T-helper 22 cell (primary cell): ENCODE measurements around the gene ERAS.
"Not testable (repeated sequence)": the region's sequence is repeated elsewhere in the genome, so short reads cannot be mapped to it uniquely, and the experiment has no call there.

Experiments used
- DNase-seq: peaks from one replicate; pipeline ENCODE4 v3.0.0-alpha.2; 2020; ENCODE audit warnings: low read depth

Gene ERAS

DNA sequence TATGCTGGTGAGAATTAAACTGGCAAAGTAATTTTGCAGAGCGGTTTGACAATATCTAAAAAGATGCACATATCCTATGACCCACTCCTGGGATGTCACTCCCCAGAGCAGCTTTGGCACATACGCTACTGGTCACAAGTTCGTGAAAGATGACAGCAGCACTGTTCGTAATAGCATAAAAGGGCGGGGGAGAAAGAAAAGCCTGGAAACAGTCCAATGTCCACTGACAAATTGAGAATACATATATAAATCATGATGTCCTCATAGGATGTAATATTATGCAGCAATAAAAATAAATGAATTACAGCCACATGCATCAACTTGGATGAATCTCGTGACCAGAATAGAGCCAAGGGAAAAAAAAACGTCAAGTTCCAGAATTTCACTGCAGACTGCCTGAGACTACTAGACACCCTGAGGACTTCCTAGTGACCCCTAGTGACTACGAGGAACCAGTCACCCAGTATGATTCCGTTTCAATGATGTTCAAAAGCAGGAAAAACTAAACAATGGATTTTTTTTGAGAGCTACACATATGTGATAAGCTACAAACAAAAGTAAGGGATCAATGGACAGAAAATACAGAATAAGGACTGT is 7.3 kb downstream of the ERAS start:
- DNase-seq: no peak

DNA sequence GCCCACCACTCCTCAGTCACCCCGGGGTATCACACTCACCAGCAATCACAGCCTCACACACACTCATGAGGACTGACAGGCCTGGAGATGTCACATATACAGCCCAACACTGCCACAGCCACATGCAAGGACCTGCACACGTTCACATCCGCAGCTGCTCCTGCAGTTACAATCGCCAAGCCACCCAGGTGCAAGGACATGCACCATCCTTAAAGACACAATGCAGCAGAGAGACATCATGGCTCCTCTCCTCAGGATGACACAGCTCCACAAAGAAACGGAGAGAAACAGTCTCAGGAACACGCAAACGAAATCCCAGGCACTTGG is 8.0 kb downstream of the ERAS start:
- DNase-seq: no peak

DNA sequence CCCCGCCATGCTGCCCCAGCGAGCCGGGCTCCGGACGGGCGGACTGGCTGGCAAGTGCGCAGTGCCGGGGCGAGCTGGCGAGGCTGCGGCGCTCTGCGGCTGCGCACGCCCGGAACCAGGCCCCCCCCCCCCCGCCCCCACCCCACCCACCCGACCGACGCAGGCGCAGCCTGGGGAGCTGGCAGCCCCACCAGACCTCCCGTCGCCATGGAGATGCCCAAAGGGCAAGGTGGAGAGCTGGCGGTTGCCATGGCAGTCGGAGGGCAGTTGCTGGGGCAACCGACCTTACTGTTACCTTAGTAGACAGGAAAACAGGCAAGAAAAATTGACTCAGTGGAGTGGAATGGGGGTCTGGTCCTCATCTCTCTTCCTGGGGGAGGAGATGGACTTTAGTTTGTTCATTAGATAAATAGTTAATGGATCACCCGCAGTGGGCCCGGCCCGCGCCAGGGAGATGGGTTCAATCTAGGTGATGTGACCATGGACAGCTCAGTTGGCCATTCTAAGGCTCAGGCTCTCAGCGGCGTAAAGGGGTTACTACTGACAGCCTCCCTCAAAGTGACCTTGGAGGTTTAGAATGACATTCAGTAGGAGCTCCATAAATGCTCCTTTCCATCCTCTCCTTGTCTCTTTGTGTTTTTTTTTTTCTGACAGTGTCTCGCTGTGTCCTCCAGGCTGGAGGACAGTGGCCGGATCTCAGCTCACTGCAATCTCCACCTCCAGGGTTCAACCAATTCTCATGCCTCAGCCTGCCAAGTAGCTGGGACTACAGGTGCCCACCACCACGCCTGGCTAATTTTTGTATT is 9.4 kb downstream of the ERAS start, which contains the start of gene PCSK1N:
PCSK1N (minus strand) TSS at position 87 of the 806 bp plus-strand sequence; CDS start at position 9, 78 bp downstream.
- DNase-seq: peak; percentile 37

GRCh38 chrX:48839686-48840085 is 13.4 kb downstream of the ERAS start:
- DNase-seq: no peak

DNA sequence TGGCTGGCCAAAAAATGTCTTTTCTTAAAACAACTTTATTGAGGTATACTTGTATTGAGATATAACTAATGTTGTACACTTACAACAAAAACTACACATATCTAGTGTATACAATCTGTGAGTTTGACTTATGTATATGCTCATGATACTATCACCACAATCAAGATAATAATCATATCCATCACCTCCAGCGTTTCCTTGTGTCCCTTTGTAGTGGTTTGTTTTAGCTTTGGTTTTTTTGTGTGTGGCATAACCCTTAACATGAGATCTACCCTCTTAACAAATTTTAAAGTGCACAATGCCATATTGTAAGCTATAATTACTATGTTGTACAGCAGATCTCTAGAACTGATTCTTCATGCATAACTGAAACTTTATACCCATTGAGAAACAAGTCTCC is 22.5 kb downstream of the ERAS start:
- DNase-seq: no peak

GRCh38 chrX:48852857-48853256 is 26.5 kb downstream of the ERAS start:
- no peak for DNase-seq

DNA sequence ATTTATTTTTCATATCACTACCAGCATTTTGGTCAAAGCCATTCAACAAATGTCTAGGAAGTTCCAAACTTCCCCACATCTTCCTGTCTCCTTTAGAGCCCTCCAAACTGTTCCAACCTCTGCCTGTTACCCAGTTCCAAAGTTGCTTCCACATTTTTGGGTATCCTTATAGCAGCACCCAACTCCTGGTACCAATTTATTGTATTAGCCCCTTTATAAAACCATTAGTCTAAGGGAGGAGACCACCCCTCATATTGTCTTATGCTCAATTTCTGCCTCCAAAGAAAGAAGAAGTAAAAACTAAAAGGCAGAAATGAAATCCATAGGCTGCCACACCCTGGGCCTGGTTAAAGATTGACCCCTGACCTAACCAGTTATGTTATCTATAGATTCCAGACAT is 27.2 kb downstream of the ERAS start:
- not testable (repeated sequence) for DNase-seq

- not testable (repeated sequence) for DNase-seq
Observed at GRCh38 chrX:48854121-48854804, 27.9 kb downstream of the ERAS start.

DNA sequence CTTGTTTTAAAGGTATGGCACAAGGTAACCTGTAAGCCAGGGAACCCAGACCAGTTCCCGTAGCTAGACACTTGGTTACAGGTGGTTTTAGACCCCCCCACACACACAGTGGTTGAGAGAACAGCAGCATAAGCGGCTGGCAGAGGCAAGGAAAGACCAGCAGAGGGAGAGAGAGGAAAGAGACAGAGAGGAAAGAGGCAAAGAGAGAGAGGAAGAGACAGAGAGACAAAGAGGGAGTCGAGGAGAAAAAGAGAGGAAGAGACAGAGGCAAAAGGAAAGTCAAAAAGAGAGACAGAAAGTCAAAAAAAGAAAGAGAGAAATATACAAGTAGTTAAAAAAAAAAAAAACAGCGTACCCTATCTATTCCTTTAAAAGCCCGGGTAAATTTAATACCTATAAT is 28.6 kb downstream of the ERAS start:
- DNase-seq: no peak

GRCh38 chrX:48864210-48864609 is 37.9 kb downstream of the ERAS start:
- DNase-seq: no peak

DNA sequence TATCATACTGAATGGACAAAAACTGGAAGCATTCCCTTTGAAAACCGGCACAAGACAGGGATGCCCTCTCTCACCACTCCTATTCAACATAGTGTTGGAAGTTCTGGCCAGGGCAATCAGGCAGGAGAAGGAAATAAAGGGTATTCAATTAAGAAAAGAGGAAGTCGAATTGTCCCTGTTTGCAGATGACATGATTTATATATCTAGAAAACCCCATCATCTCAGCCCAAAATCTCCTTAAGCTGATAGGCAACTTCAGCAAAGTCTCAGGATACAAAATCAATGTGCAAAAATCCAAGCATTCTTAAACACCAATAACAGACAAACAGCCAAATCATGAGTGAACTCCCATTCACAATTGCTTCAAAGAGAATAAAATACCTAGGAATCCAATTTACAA is 45.7 kb downstream of the ERAS start:
- DNase-seq: not testable (repeated sequence)

DNA sequence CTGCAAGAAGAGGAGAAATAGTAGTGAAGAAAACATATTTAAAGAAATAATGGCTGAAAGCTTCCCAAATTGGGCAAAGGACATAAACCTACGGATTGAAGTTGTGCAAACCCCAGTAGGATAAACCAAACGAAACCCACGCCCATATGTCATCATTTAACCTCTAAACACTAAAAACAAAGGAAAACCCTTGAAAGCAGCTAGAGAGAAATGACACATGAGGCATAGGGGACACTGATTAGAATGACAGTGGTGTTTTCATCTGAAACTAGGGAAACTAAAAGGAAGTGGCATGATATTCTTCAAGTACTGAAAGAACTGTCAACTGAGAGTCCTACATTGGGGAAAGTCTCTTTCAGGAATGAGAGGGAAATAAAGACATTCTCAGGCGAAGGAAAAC is 50.6 kb downstream of the ERAS start:
- not testable (repeated sequence) for DNase-seq
